ENCODE data around the gene GPHN. TPM values are rescaled to one million over a fixed set of nuclear protein-coding genes. Genes with fewer than 3 reads are reported as not detected.
A peak's percentile ranks its signal among the peaks of the same experiment; 100 is the strongest.

Gene GPHN
- total RNA-seq, 1 donor: 8.3 TPM

DNA sequence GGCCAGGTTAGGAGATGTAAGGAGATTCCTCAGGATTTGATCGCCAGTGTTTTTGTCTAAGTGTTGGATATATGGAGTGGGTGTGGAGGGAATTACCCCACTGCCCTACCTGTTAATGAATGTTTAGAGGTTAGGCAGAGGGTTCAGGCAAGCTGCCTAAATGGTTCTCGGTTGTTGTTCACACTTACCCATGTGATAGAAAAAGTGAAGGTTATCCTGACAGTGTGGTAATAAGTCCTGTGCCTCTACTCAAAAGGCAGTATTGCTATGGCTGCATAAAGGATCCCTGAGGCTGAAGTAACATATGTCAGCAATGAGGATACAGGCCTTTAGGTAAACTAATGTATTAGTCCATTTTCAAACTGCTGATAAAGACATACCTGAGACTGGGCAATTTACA, 112.0 kb downstream of the GPHN start:
- peak; percentile 4 for DNase-seq (ENCODE audit: insufficient read length, low spot score, missing footprints)
- H3K4me3 ChIP-seq (ENCODE audit: insufficient read depth, low read length): no peak overlapping the region
- peaks cover 2% of the 10 kb centered on the region for H3K79me2 ChIP-seq (ENCODE audit: insufficient read depth, low read length)
- H4K20me1 ChIP-seq (ENCODE audit: insufficient read depth, low read length): peaks cover 4% of the 10 kb centered on the region
- no peaks in the 10 kb centered on the region for H3K27me3 ChIP-seq (ENCODE audit: insufficient read depth, low read length)
- TF ChIP-seq, protein P1, sequence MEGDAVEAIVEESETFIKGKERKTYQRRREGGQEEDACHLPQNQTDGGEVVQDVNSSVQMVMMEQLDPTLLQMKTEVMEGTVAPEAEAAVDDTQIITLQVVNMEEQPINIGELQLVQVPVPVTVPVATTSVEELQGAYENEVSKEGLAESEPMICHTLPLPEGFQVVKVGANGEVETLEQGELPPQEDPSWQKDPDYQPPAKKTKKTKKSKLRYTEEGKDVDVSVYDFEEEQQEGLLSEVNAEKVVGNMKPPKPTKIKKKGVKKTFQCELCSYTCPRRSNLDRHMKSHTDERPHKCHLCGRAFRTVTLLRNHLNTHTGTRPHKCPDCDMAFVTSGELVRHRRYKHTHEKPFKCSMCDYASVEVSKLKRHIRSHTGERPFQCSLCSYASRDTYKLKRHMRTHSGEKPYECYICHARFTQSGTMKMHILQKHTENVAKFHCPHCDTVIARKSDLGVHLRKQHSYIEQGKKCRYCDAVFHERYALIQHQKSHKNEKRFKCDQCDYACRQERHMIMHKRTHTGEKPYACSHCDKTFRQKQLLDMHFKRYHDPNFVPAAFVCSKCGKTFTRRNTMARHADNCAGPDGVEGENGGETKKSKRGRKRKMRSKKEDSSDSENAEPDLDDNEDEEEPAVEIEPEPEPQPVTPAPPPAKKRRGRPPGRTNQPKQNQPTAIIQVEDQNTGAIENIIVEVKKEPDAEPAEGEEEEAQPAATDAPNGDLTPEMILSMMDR (IDR thresholded peaks at IDR 0.05; ENCODE audit: extremely low read depth, low read depth, low read length): no peak
- no peak overlapping the region for H2AFZ ChIP-seq (ENCODE audit: low read length)
- H3K27ac ChIP-seq (ENCODE audit: low read depth, low read length): no peak overlapping the region
- no peaks in the 10 kb centered on the region for H3K4me1 ChIP-seq (ENCODE audit: insufficient read depth, low read length)
- H3K36me3 ChIP-seq (ENCODE audit: insufficient read depth, low read length): no peaks in the 10 kb centered on the region
- no peaks in the 10 kb centered on the region for H3K9me3 ChIP-seq (ENCODE audit: low read depth, low read length)
- H3K4me2 ChIP-seq (ENCODE audit: insufficient read depth, low read length): no peak overlapping the region

GRCh38 chr14:66623838-66624237, 115.9 kb downstream of the GPHN start:
- H3K4me2 ChIP-seq (ENCODE audit: insufficient read depth, low read length): no peak overlapping the region
- H3K4me1 ChIP-seq (ENCODE audit: insufficient read depth, low read length): no peaks in the 10 kb centered on the region
- peak; percentile 19 for DNase-seq (ENCODE audit: insufficient read length, low spot score, missing footprints)
- no peak overlapping the region for H2AFZ ChIP-seq (ENCODE audit: low read length)
- H3K4me3 ChIP-seq (ENCODE audit: insufficient read depth, low read length): no peak overlapping the region
- H3K9me3 ChIP-seq (ENCODE audit: low read depth, low read length): no peaks in the 10 kb centered on the region
- no peaks in the 10 kb centered on the region for H3K36me3 ChIP-seq (ENCODE audit: insufficient read depth, low read length)
- H3K27me3 ChIP-seq (ENCODE audit: insufficient read depth, low read length): no peaks in the 10 kb centered on the region
- TF ChIP-seq, protein P1 (IDR thresholded peaks at IDR 0.05; ENCODE audit: extremely low read depth, low read depth, low read length): no peak
- H3K79me2 ChIP-seq (ENCODE audit: insufficient read depth, low read length): no peaks in the 10 kb centered on the region
- no peak overlapping the region for H3K27ac ChIP-seq (ENCODE audit: low read depth, low read length)
- peaks cover 4% of the 10 kb centered on the region for H4K20me1 ChIP-seq (ENCODE audit: insufficient read depth, low read length)

DNA sequence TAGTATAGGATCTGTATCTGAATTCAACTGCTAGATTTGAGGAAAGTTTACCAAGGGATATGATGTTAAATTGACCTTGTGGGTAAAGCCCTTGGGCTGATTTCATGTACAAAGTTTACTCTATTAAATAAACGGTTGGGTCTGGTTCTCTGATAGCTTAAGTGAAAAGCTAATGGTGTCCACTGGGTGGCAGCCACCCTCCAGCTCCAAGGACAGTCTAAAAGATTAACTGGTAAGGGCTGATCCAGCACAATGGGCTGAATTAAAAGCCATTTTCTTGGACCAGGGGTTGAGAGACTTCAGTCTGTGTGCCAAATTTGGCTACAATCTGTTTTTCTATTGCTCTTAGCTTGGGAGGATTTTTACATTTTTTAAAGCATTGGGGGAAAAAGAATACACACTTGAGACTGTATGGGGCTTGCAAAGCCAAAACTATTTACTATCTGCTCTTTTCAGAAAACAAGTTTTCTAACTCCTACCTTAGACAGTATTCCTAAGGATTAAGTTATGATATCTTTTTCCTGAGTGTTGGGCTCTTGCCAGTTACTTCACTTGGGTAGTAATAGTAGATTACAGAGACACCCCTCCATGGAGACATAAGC, 116.5 kb downstream of the GPHN start:
- no peaks in the 10 kb centered on the region for H3K79me2 ChIP-seq (ENCODE audit: insufficient read depth, low read length)
- no peak overlapping the region for H3K4me3 ChIP-seq (ENCODE audit: insufficient read depth, low read length)
- H4K20me1 ChIP-seq (ENCODE audit: insufficient read depth, low read length): peaks cover 4% of the 10 kb centered on the region

GRCh38 chr14:66628636-66629035, 120.7 kb downstream of the GPHN start:
- Histone ChIP-seq H3K79me2 (ENCODE audit: insufficient read depth, low read length) (no peaks in the 10 kb centered on the region), H4K20me1 (ENCODE audit: insufficient read depth, low read length) (no peaks in the 10 kb centered on the region), H3K27ac (ENCODE audit: low read depth, low read length) (no peak overlapping the region), H3K27me3 (ENCODE audit: insufficient read depth, low read length) (no peaks in the 10 kb centered on the region), H3K4me2 (ENCODE audit: insufficient read depth, low read length) (no peak overlapping the region), H3K4me1 (ENCODE audit: insufficient read depth, low read length) (no peaks in the 10 kb centered on the region), H2AFZ (ENCODE audit: low read length) (no peak overlapping the region), H3K36me3 (ENCODE audit: insufficient read depth, low read length) (no peaks in the 10 kb centered on the region), H3K4me3 (ENCODE audit: insufficient read depth, low read length) (no peak overlapping the region), H3K9me3 (ENCODE audit: low read depth, low read length) (no peaks in the 10 kb centered on the region)
- TF ChIP-seq, protein P1 (IDR thresholded peaks at IDR 0.05; ENCODE audit: extremely low read depth, low read depth, low read length): no peak
- no peak for DNase-seq (ENCODE audit: insufficient read length, low spot score, missing footprints)

More for the DNA sequence above, 116.5 kb downstream of the GPHN start:
- Histone ChIP-seq H3K4me2 (ENCODE audit: insufficient read depth, low read length) (no peak overlapping the region), H3K36me3 (ENCODE audit: insufficient read depth, low read length) (no peaks in the 10 kb centered on the region), H3K27ac (ENCODE audit: low read depth, low read length) (no peak overlapping the region), H3K27me3 (ENCODE audit: insufficient read depth, low read length) (no peaks in the 10 kb centered on the region), H2AFZ (ENCODE audit: low read length) (no peak overlapping the region), H3K9me3 (ENCODE audit: low read depth, low read length) (no peaks in the 10 kb centered on the region), H3K4me1 (ENCODE audit: insufficient read depth, low read length) (no peaks in the 10 kb centered on the region)
- peak; percentile 63 for DNase-seq (ENCODE audit: insufficient read length, low spot score, missing footprints)
- TF ChIP-seq, protein P1 (IDR thresholded peaks at IDR 0.05; ENCODE audit: extremely low read depth, low read depth, low read length): peak; percentile 81
